ENCODE results near the gene PDE10A.
A peak's percentile ranks its signal among the peaks of the same experiment; 100 is the strongest.

The PDE10A gene

GRCh38 chr6:165662749-165663376 lies at the start of gene PDE10A:
TSS of gene PDE10A (minus strand) at chr6:165663241. CDS start at chr6:165662811, 430 bp downstream.
- peak within 1 kb of the TSS; percentile 84 for H3K4me3 ChIP-seq (ENCODE audit: low read depth, low read length)
- TF ChIP-seq CTCF (IDR thresholded peaks at IDR 0.05; ENCODE audit: control insufficient read depth, extremely low read depth, insufficient read depth) = peak; percentile 23; the same call in 1 of the 2 replicates
- no peak for DNase-seq (ENCODE audit: low read depth)

GRCh38 chr6:165708985-165709576 lies 46.0 kb upstream of the PDE10A start:
- DNase-seq (ENCODE audit: low read depth) = no peak
- H3K4me3 ChIP-seq (ENCODE audit: low read depth, low read length) = no peak overlapping the region
- no peak for TF ChIP-seq CTCF (IDR thresholded peaks at IDR 0.05; ENCODE audit: control insufficient read depth, extremely low read depth, insufficient read depth)

- no peak for DNase-seq (ENCODE audit: low read depth)
- H3K4me3 ChIP-seq (ENCODE audit: low read depth, low read length) = no peak overlapping the region
- no peak for TF ChIP-seq CTCF (IDR thresholded peaks at IDR 0.05; ENCODE audit: control insufficient read depth, extremely low read depth, insufficient read depth)
These were observed 44.2 kb upstream of the PDE10A start for GRCh38 chr6:165707067-165707853.

GRCh38 chr6:165705941-165706340 lies 42.9 kb upstream of the PDE10A start:
- no peak for DNase-seq (ENCODE audit: low read depth)
- H3K4me3 ChIP-seq (ENCODE audit: low read depth, low read length) = no peak overlapping the region

GRCh38 chr6:165704045-165704748 lies 41.2 kb upstream of the PDE10A start:
- TF ChIP-seq CTCF (IDR thresholded peaks at IDR 0.05; ENCODE audit: control insufficient read depth, extremely low read depth, insufficient read depth) = no peak
- H3K4me3 ChIP-seq (ENCODE audit: low read depth, low read length) = no peak overlapping the region
- DNase-seq (ENCODE audit: low read depth) = peak; percentile 19

More at GRCh38 chr6:165705941-165706340, 42.9 kb upstream of the PDE10A start:
- TF ChIP-seq CTCF (IDR thresholded peaks at IDR 0.05; ENCODE audit: control insufficient read depth, extremely low read depth, insufficient read depth) = no peak

- H3K4me3 ChIP-seq (ENCODE audit: low read depth, low read length) = no peak overlapping the region
- TF ChIP-seq CTCF (IDR thresholded peaks at IDR 0.05; ENCODE audit: control insufficient read depth, extremely low read depth, insufficient read depth) = no peak
- DNase-seq (ENCODE audit: low read depth) = no peak
These were observed 39.6 kb upstream of the PDE10A start for GRCh38 chr6:165702669-165703068.

All from LNCaP clone FGC (cell line).